Testis (tissue), 3 donors: ENCODE measurements around the gene PJA2. TPM values are rescaled to one million over a fixed set of nuclear protein-coding genes. Genes with fewer than 3 reads are reported as not detected.

Experiments used
- DNase-seq: peaks from one replicate; pipeline ENCODE4 v3.0.0-alpha.2; 2019
- H3K27ac ChIP-seq, 2 donors: fragments of 200-600 bp; sonication (generic); one replicate each; pipeline ENCODE4 v1.5.1; 2019
- H3K27me3 ChIP-seq: fragments of 200-600 bp; sonication (generic); one replicate; pipeline ENCODE4 v1.5.1; 2019
- H3K36me3 ChIP-seq: fragments of 200-600 bp; sonication (generic); one replicate; pipeline ENCODE4 v1.5.1; 2017; ENCODE audit warnings: low read depth; ENCODE audit errors: missing control alignments
- H3K4me1 ChIP-seq: fragments of 200-600 bp; sonication (generic); one replicate; pipeline ENCODE4 v1.5.1; 2019
- H3K4me3 ChIP-seq, 2 donors: fragments of 200-600 bp; sonication (generic); one replicate each; pipeline ENCODE4 v1.5.1; 2017 to 2019
- H3K9me3 ChIP-seq: fragments of 200-600 bp; sonication (generic); one replicate; pipeline ENCODE4 v1.5.1; 2017
- POLR2A ChIP-seq: fragments of 450-650 bp; IDR thresholded peaks from one replicate; pipeline ENCODE4 v1.6.1; 2017; ENCODE audit warnings: antibody characterized with exemption, mild to moderate bottlenecking, moderate library complexity
- WGBS, 2 donors: methylation state at CpG; one replicate each; pipeline ENCODE4 v1.1.5; 2018; 5-methylcytosine and 5-hydroxymethylcytosine counted together
- intact Hi-C: fragments of 100-400 bp; cut with DNase I; formaldehyde crosslinking; loops from one replicate; pipeline ENCODE4 v1.15.1; 2023; ENCODE audit warnings: low total_unique reads
- polyA plus RNA-seq: library from polyadenylated mRNA; stranded (reverse); fragments of 350-450 nt; fragmentation: Illumina TruSeq; extraction: RNeasy Lipid Tissue Mini Kit (QIAGEN cat#74804); gene quantifications from one replicate; pipeline ENCODE4 v1.2.3, GENCODE V29; 2014; ENCODE audit warnings: low read depth, low replicate concordance; ENCODE audit not compliant: insufficient read depth
- total RNA-seq, 2 donors: library from RNA; depleted of rRNA; stranded (reverse); fragments of >200 nt; gene quantifications; one replicate each; pipeline ENCODE4 v1.2.3, GENCODE V29; 2016
- TF ChIP-seq, protein P1 (sequence below), 3 experiments: fragments of 450-650 bp in 2 of 3; fragments of 200-600 bp in 1 of 3; sonication (generic) in 1 of 3; IDR thresholded peaks; one replicate each; pipeline ENCODE4 v1.5.1; 2016 to 2019; ENCODE audit warnings: antibody characterized with exemption in 3 of 3, mild to moderate bottlenecking in 2 of 3, moderate library complexity in 1 of 3

The PJA2 gene
- total and polyA plus RNA-seq, 3 donors from 2014 or later: 77.3 to 112 (median 105) TPM

DNA sequence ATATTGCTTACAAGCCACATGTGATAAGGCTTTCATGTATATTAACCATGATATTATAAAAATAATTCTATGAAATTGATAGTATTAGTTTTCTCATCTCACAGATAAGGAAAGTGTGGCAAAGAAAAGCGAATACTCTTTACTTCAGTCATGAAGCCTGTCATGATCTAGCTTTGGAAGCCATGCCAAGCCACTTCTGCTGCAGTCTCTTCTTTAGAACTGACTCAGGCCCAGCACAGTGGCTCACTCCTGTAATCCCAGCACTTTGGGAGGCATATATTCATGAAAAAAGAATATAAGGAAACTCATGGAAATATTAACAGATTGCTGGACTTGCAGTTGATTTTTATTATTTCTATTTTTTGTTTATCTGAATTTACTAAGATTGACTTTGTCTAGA is 42.9 kb upstream of the PJA2 start:
- Histone ChIP-seq H3K4me1 (peaks cover 6% of the 10 kb centered on the region), H3K27me3 (no peaks in the 10 kb centered on the region), H3K9me3 (no peaks in the 10 kb centered on the region), H3K27ac (peak overlapping the region in 1 of 2 donors; percentile 39), H3K36me3 (no peaks in the 10 kb centered on the region), H3K4me3 (no peak overlapping the region)
- DNase-seq: no peak
- WGBS, 2 donors: 80 to 85% methylated on average over 1 of the region's 1 CpG
- intact Hi-C loops: no loop called here
- TF ChIP-seq POLR2A: no peak
- TF ChIP-seq, protein P1, sequence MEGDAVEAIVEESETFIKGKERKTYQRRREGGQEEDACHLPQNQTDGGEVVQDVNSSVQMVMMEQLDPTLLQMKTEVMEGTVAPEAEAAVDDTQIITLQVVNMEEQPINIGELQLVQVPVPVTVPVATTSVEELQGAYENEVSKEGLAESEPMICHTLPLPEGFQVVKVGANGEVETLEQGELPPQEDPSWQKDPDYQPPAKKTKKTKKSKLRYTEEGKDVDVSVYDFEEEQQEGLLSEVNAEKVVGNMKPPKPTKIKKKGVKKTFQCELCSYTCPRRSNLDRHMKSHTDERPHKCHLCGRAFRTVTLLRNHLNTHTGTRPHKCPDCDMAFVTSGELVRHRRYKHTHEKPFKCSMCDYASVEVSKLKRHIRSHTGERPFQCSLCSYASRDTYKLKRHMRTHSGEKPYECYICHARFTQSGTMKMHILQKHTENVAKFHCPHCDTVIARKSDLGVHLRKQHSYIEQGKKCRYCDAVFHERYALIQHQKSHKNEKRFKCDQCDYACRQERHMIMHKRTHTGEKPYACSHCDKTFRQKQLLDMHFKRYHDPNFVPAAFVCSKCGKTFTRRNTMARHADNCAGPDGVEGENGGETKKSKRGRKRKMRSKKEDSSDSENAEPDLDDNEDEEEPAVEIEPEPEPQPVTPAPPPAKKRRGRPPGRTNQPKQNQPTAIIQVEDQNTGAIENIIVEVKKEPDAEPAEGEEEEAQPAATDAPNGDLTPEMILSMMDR (IDR thresholded peaks at IDR 0.05): no peak

DNA sequence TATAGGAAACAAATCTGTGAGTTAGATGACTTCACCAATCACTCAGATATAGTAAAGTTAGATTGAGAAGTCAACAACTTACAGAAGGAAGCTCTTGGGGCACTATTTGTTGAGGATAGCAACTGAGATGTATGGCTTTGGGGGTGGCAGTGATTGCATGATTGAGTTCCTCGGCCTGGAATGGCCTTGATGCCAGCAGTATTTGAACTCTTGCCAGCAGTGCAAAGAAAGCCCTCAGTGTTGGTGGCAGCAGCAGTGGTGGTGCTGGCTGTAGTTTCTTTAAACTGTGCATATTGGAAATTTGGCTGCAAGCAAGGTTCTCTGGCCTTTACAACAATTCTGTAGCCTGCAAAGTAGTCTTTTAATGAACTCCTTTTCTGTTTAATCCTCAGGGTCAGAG is 41.4 kb upstream of the PJA2 start:
- Histone ChIP-seq H3K4me1 (peaks cover 6% of the 10 kb centered on the region), H3K36me3 (no peaks in the 10 kb centered on the region), H3K27me3 (no peaks in the 10 kb centered on the region), H3K27ac (peak overlapping the region in 1 of 2 donors; percentile 34), H3K9me3 (no peaks in the 10 kb centered on the region), H3K4me3 (no peak overlapping the region)
- DNase-seq: peak; percentile 63
- intact Hi-C loops: no loop called here
- no peak for TF ChIP-seq POLR2A
- TF ChIP-seq, protein P1 (IDR thresholded peaks at IDR 0.05): no peak
- 29 to 69% methylated on average over 1 of the region's 1 CpG for WGBS, 2 donors

DNA sequence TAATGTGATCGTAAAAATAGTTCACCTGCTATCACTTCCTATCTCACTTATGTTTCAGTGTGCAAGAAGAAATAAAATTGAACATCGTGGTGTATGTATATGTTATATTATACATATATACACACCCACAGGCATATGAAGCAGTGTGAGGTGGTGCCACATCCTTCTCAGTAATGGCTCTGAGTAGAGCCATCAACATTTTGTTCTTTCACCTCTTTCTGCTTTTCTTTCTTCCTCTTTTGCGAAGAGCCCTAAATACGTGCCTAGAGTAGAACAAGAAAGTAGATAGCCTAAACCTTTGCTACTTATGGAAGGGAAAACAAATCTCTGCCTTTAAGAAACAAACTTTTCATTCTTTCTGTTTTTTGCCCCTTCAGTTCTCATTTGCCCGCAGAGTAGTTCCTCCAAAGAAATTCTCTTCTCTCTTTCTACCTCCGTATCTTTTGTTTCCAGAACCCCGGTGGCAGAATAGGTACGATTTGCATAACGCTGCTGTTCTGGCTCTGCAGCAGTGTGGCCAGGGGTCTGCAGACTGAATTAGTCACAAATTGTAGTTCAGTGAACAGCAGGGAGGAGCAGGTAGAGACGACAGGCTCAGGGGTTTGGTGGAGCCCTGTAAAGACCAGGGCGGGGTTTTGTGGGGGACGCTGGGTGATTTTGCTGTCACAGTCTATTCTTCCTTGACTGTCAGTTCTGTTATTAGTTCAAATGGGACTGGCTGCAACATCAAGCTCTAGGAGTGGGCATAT is 40.5 kb upstream of the PJA2 start:
- intact Hi-C loops: no loop called here
- H3K27me3 ChIP-seq: no peaks in the 10 kb centered on the region
- no peak for DNase-seq
- H3K4me1 ChIP-seq: no peaks in the 10 kb centered on the region
- no peaks in the 10 kb centered on the region for H3K9me3 ChIP-seq
- H3K27ac ChIP-seq: peak overlapping the region in 1 of 2 donors; percentile 34
- 76% methylated on average over 12 of the region's 12 CpGs for WGBS, 2 donors
- H3K4me3 ChIP-seq: no peak overlapping the region
- TF ChIP-seq POLR2A: no peak
- TF ChIP-seq, protein P1 (IDR thresholded peaks at IDR 0.05): no peak
- no peaks in the 10 kb centered on the region for H3K36me3 ChIP-seq

DNA sequence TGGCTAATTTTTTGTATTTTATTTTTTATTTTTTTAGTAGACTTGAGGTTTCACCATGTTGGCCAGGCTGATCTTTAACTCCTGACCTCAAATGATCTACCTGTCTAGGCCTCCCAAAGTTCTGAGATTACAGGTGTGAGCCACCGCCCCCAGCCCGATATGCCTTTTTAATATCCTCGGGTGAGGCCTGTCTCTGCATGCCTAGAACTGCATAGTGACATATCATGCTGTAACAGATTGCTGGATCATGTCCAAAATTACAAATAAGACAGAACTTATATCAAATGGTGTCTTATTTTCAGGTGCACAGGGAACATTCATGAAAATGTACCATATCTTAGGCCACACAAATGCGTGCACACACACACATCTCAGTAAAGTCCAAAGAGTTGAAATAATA is 39.1 kb upstream of the PJA2 start:
- intact Hi-C loops: no loop called here
- Histone ChIP-seq H3K4me3 (no peak overlapping the region), H3K4me1 (no peaks in the 10 kb centered on the region), H3K27ac (no peak overlapping the region), H3K36me3 (no peaks in the 10 kb centered on the region), H3K27me3 (no peaks in the 10 kb centered on the region), H3K9me3 (no peaks in the 10 kb centered on the region)
- DNase-seq: no peak
- 83 to 85% methylated on average over 4 of the region's 4 CpGs for WGBS, 2 donors
- no peak for TF ChIP-seq POLR2A
- TF ChIP-seq, protein P1 (IDR thresholded peaks at IDR 0.05): no peak

DNA sequence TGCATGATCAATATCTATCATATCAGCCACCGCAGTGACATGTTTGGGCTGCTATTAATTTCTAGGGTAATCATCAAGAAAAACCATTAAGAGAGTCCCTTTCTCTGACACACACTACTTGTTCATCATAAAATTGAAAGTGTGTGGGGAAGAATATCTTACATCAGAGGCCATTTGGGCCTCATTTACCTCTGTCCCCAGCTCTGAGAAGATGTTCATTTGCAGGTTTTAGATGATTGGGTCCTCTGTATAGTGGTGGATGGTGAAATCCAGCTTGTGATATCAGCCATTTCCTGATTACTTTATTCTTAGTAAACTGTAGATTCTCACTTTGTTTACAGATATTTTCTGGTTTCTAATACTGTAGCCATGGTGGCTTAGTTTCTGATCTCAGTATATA is 29.8 kb upstream of the PJA2 start:
- intact Hi-C loops: no loop called here
- Histone ChIP-seq H3K36me3 (no peaks in the 10 kb centered on the region), H3K27me3 (no peaks in the 10 kb centered on the region), H3K27ac (no peak overlapping the region), H3K4me1 (no peaks in the 10 kb centered on the region), H3K9me3 (no peaks in the 10 kb centered on the region), H3K4me3 (no peak overlapping the region)
- DNase-seq: no peak
- TF ChIP-seq, protein P1 (IDR thresholded peaks at IDR 0.05): no peak
- TF ChIP-seq POLR2A: no peak
- 88 to 89% methylated on average over 1 of the region's 1 CpG for WGBS, 2 donors
